Caco-2 (cell line): ENCODE measurements around the gene MBOAT2. TPM values are rescaled to one million over a fixed set of nuclear protein-coding genes. Genes with fewer than 3 reads are reported as not detected.

ENCODE experiments used
- BruUV-seq: library from RNA; stranded (reverse); fragments of 400-500 nt; replicated peaks from 2 replicates; lab custom pipeline; 2021; lab: Mats Ljungman, UMichigan
- CTCF ChIA-PET: fragments of 300-600 bp; sonication (Branson Sonifier 250); formaldehyde crosslinking; loops from one replicate; lab custom pipeline; 2022; ENCODE audit warnings: antibody characterized with exemption; lab: Charles Lee
- POLR2A ChIA-PET: fragments of 300-600 bp; sonication (Branson Sonifier 250); formaldehyde crosslinking; loops from one replicate; lab custom pipeline; 2022; ENCODE audit warnings: antibody characterized with exemption; lab: Charles Lee
- DNase-seq, 2 experiments: peaks; one replicate each; pipeline versions ENCODE4 v3.0.0 to v3.0.0-alpha.2; 2020 to 2022
- H3K27me3 ChIP-seq: replicated peaks from 2 replicates; pipeline ENCODE4 v1.6.0; 2011; ENCODE audit warnings: low read length; ENCODE audit not compliant: control insufficient read depth, insufficient read depth
- H3K36me3 ChIP-seq: 2 replicates; pipeline ENCODE4 v1.5.1; 2011; ENCODE audit warnings: low read length; ENCODE audit not compliant: control insufficient read depth, insufficient read depth
- H3K4me1 ChIP-seq: fragments of 250-450 bp; sonication (Bioruptor Pico); 2 replicates; pipeline ENCODE4 v1.5.1; 2020; ENCODE audit warnings: mild to moderate bottlenecking
- H3K4me3 ChIP-seq: 2 replicates; pipeline ENCODE4 v1.5.1; 2011; ENCODE audit warnings: low read depth, mild to moderate bottlenecking, control low read depth, low read length
- H3K9me3 ChIP-seq: fragments of 250-450 bp; sonication (Bioruptor Pico); 2 replicates; pipeline ENCODE4 v1.5.1; 2020; ENCODE audit warnings: mild to moderate bottlenecking, moderate library complexity
- H3K27ac Mint-ChIP-seq: one replicate; pipeline ENCODE4 v1.8.0; 2022; ENCODE audit warnings: mixed read lengths; ENCODE audit not compliant: unreplicated experiment
- H3K27me3 Mint-ChIP-seq: one replicate; pipeline ENCODE4 v1.8.0; 2022; ENCODE audit warnings: mixed read lengths; ENCODE audit not compliant: insufficient read depth, unreplicated experiment
- H3K36me3 Mint-ChIP-seq: one replicate; pipeline ENCODE4 v1.8.0; 2022; ENCODE audit warnings: mild to moderate bottlenecking, mixed read lengths; ENCODE audit not compliant: insufficient read depth, unreplicated experiment
- H3K4me1 Mint-ChIP-seq: one replicate; pipeline ENCODE4 v1.8.0; 2022; ENCODE audit warnings: low read depth, mixed read lengths; ENCODE audit not compliant: unreplicated experiment
- H3K4me3 Mint-ChIP-seq: one replicate; pipeline ENCODE4 v1.8.0; 2022; ENCODE audit warnings: mild to moderate bottlenecking, moderate library complexity, mixed read lengths; ENCODE audit not compliant: unreplicated experiment
- H3K9me3 Mint-ChIP-seq: one replicate; pipeline ENCODE4 v1.8.0; 2022; ENCODE audit warnings: mixed read lengths; ENCODE audit not compliant: unreplicated experiment
- CTCF ChIP-seq, 2 experiments: fragments of 200-600 bp in 1 of 2; IDR thresholded peaks; 1 replicate in 1 of 2; 2 replicates in 1 of 2; pipeline versions ENCODE4 v1.5.1 to v1.8.0; 2011 to 2022; ENCODE audit warnings: antibody characterized with exemption in 1 of 2, control low read depth in 1 of 2, inconsistent platforms in 1 of 2, low read depth in 1 of 2, low read length in 1 of 2, mild to moderate bottlenecking in 1 of 2, moderate library complexity in 1 of 2; ENCODE audit not compliant: insufficient read depth in 1 of 2, severe bottlenecking in 1 of 2, unreplicated experiment in 1 of 2
- intact Hi-C: fragments of 100-400 bp; cut with micrococcal nuclease; formaldehyde crosslinking; loops from one replicate; pipeline ENCODE4 v1.10.0; 2022; ENCODE audit not compliant: unreplicated experiment
- total RNA-seq: library from RNA; stranded (reverse); gene quantifications from 2 replicates; pipeline ENCODE4 v1.2.3, GENCODE V29; 2022

The MBOAT2 gene
- total RNA-seq, 1 experiment from 2014 or later: 12.6 TPM

GRCh38 chr2:9000442-9000841 lies 3.0 kb downstream of the MBOAT2 start:
- TF ChIP-seq CTCF (IDR thresholded peaks at IDR 0.05; ENCODE audit: insufficient read depth in 1 of 2, low read depth in 1 of 2, low read length in 1 of 2, severe bottlenecking in 1 of 2, unreplicated experiment in 1 of 2): no peak
- Mint-ChIP-seq H3K4me1 (peaks cover 13% of the 10 kb centered on the region), H3K4me3 (no peak overlapping the region), H3K9me3 (no peaks in the 10 kb centered on the region), H3K36me3 (no peaks in the 10 kb centered on the region), H3K27ac (no peak overlapping the region), H3K27me3 (peaks cover 4% of the 10 kb centered on the region)
- ChIA-PET CTCF (no interaction called here), POLR2A (no interaction called here)
- Histone ChIP-seq H3K4me1 (peaks cover 8% of the 10 kb centered on the region), H3K27me3 (no peaks in the 10 kb centered on the region), H3K36me3 (no peaks in the 10 kb centered on the region), H3K4me3 (no peak overlapping the region), H3K9me3 (no peaks in the 10 kb centered on the region)
- intact Hi-C loops: loop anchor here (5.0 kb wide), 1 partner anchor 128 kb away; no protein-coding TSS in a partner anchor
- BruUV-seq: no TSS peak
- DNase-seq: no peak

- Histone ChIP-seq H3K27me3 (no peaks in the 10 kb centered on the region), H3K9me3 (no peaks in the 10 kb centered on the region), H3K4me1 (peaks cover 4% of the 10 kb centered on the region), H3K36me3 (no peaks in the 10 kb centered on the region), H3K4me3 (no peak overlapping the region)
- H3K27ac Mint-ChIP-seq: no peak overlapping the region
- H3K9me3 Mint-ChIP-seq: no peaks in the 10 kb centered on the region
- peaks cover 9% of the 10 kb centered on the region for H3K4me1 Mint-ChIP-seq
- ChIA-PET CTCF (no interaction called here), POLR2A (no interaction called here)
- no peaks in the 10 kb centered on the region for H3K36me3 Mint-ChIP-seq
- peaks cover 4% of the 10 kb centered on the region for H3K27me3 Mint-ChIP-seq
- intact Hi-C loops: loop anchor here (5.0 kb wide), 1 partner anchor 127 kb away; no protein-coding TSS in a partner anchor
- no peak for DNase-seq
- no peak overlapping the region for H3K4me3 Mint-ChIP-seq
- no TSS peak for BruUV-seq
- TF ChIP-seq CTCF (IDR thresholded peaks at IDR 0.05; ENCODE audit: insufficient read depth in 1 of 2, low read depth in 1 of 2, low read length in 1 of 2, severe bottlenecking in 1 of 2, unreplicated experiment in 1 of 2): no peak
Measured at GRCh38 chr2:8999797-9000196, 3.7 kb downstream of the MBOAT2 start.

- BruUV-seq: no TSS peak
- TF ChIP-seq CTCF (IDR thresholded peaks at IDR 0.05; ENCODE audit: insufficient read depth in 1 of 2, low read depth in 1 of 2, low read length in 1 of 2, severe bottlenecking in 1 of 2, unreplicated experiment in 1 of 2): no peak
- no peaks in the 10 kb centered on the region for H3K9me3 Mint-ChIP-seq
- Histone ChIP-seq H3K36me3 (no peaks in the 10 kb centered on the region), H3K27me3 (no peaks in the 10 kb centered on the region), H3K9me3 (no peaks in the 10 kb centered on the region), H3K4me1 (peaks cover 8% of the 10 kb centered on the region; the same call in 1 of the 2 replicates), H3K4me3 (no peak overlapping the region)
- intact Hi-C loops: no loop called here
- ChIA-PET POLR2A (no interaction called here), CTCF (no interaction called here)
- H3K36me3 Mint-ChIP-seq: no peaks in the 10 kb centered on the region
- H3K4me3 Mint-ChIP-seq: no peak overlapping the region
- peaks cover 13% of the 10 kb centered on the region for H3K4me1 Mint-ChIP-seq
- no peak overlapping the region for H3K27ac Mint-ChIP-seq
- H3K27me3 Mint-ChIP-seq: peaks cover 4% of the 10 kb centered on the region
- no peak for DNase-seq
Measured at GRCh38 chr2:8999102-8999446, 4.4 kb downstream of the MBOAT2 start.
